HAP-1 (cell line): Measurements from ENCODE around the gene TTLL3.
"Not testable (repeated sequence)": the region's sequence is repeated elsewhere in the genome, so short reads cannot be mapped to it uniquely, and the experiment has no call there.

Experiments
- DNase-seq, 2 experiments: peaks; one replicate each; pipeline ENCODE4 v3.0.0-alpha.2; 2016 to 2020; ENCODE audit warnings: low spot score in 2 of 2
- H3K27me3 ChIP-seq: fragments of 250-450 bp; sonication (Bioruptor Pico); 2 replicates; pipeline ENCODE4 v1.5.1; 2020; ENCODE audit warnings: low read depth, mild to moderate bottlenecking, moderate library complexity
- H3K36me3 ChIP-seq: fragments of 250-450 bp; sonication (Bioruptor Pico); replicated peaks from 2 replicates; pipeline ENCODE4 v1.5.1; 2020; ENCODE audit warnings: mild to moderate bottlenecking
- H3K4me1 ChIP-seq: fragments of 250-450 bp; sonication (Bioruptor Pico); 2 replicates; pipeline ENCODE4 v1.5.1; 2020; ENCODE audit warnings: mild to moderate bottlenecking
- H3K4me3 ChIP-seq: fragments of 250-450 bp; sonication (Bioruptor Pico); 2 replicates; pipeline ENCODE4 v1.5.1; 2020; ENCODE audit warnings: mild to moderate bottlenecking, moderate library complexity
- H3K9me3 ChIP-seq: fragments of 250-450 bp; sonication (Bioruptor Pico); 2 replicates; pipeline ENCODE4 v1.5.1; 2020; ENCODE audit warnings: mild to moderate bottlenecking, moderate library complexity
- in situ Hi-C: fragments of 300-500 bp; cut with MboI; formaldehyde crosslinking; loops from 3 replicates; pipeline ENCODE4 v1.14.3; 2020; ENCODE audit warnings: low sequenced_read_pairs, inconsistent platforms, mixed read lengths

The TTLL3 gene, protein sequence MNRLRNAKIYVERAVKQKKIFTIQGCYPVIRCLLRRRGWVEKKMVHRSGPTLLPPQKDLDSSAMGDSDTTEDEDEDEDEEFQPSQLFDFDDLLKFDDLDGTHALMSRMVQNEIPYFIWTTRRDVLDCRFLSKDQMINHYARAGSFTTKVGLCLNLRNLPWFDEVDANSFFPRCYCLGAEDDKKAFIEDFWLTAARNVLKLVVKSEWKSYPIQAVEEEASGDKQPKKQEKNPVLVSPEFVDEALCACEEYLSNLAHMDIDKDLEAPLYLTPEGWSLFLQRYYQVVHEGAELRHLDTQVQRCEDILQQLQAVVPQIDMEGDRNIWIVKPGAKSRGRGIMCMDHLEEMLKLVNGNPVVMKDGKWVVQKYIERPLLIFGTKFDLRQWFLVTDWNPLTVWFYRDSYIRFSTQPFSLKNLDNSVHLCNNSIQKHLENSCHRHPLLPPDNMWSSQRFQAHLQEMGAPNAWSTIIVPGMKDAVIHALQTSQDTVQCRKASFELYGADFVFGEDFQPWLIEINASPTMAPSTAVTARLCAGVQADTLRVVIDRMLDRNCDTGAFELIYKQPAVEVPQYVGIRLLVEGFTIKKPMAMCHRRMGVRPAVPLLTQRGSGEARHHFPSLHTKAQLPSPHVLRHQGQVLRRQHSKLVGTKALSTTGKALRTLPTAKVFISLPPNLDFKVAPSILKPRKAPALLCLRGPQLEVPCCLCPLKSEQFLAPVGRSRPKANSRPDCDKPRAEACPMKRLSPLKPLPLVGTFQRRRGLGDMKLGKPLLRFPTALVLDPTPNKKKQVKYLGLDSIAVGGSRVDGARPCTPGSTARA

DNA sequence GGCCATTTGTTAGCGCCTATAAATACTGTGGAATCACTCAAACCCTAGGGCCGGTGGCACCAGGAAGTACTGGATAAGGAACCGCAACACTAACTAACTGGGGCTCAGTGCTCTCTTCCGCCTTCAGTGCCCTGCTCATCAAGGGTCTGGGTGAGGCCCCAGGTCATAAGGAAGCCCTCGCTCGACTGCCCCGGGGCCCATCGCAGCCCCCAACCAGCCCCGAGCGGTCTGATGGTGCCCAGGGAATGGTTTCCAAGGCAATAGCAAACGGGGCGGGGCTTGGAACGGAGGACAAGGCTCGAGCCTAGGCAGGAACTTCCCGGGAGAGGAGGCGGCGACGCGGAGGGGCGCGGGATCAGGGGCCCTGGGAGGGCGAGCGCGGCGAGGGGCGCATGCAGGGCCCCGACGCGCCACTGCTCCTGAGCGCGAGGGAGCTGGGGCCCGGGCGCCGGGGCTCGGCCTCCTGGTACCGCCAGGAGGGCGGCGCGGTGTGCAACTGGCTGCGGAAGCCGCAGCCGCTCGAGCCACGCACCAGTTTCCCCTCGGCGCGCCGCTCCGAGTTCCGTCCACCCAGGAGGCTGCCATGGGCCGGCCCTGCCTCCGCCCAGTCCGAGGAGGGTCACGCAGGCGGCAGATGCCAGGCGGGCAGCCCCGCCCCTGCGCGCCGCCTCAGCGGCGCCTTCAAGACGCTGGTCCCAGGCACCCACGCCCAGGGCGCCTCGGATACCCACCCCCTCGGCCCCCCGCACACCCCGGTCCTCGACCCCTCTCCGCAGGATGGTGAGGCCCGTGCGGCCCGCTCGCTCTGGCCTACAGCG is at the start of gene TTLL3:
TTLL3 (plus strand) TSS at position 648 of the 818 bp plus-strand sequence. CDS start 400 bp downstream, outside the sequence.
- no peak for DNase-seq
- Histone ChIP-seq H3K27me3 (no peaks in the 10 kb centered on the region), H3K4me1 (no peaks in the 10 kb centered on the region), H3K4me3 (no peak within 1 kb of the TSS), H3K36me3 (peaks cover 70% of the 10 kb centered on the region), H3K9me3 (no peaks in the 10 kb centered on the region)
- in situ Hi-C loops: no loop called here

DNA sequence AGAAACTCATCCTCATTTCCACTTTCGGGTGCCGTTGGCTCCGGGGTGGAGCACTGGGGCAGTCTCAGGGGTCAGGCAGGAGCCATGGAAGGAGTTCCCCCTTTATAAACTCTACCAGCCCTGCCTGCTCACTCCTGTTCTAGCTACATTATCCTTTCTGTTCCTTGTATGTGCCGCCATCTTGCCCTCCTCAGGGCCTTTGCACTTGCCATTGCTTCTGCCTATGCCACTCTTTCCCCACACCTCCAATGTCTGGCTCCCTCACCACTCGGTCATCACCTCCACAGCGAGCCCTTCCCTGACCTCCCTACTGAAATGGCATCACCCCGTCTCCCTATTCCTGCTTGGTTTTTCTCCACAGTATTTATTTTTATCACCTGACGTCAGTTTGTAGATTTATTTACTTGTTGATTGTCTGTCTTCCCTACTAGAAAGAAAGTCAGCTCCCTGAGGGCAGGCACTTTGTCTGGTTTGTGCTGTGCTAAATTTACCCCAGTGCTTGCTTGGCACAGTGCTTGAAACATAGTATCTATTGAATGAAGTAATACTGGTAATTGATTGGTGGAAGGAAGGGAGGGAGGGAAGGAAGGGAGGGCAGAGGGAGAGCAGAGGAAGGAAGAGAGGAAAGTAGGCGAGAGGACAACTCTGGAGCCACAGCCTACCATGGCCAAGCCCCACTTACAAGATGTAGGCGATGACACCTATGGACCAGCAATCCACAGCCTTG is 49.1 kb upstream of the TTLL3 start:
- no peak for DNase-seq
- in situ Hi-C loops: no loop called here
- no peaks in the 10 kb centered on the region for H3K4me1 ChIP-seq

DNA sequence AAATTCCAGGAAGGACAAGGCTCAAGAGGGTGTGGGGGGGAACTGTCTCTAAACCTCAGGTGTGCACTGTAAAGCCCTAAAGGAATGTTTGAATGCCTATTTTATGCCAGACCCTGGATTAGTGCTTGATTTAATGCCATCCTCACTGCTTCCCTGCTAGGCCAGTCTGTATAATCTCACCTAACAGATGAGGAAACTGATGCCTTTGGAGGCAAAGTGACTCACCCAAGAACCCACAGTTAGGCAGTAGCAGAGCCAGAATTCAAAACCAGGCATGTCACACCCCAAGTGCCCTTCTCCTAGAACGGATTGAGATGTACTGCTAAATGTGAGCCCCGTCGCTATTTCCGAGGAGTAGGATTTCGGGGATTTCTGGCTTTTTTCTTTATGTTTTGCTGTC is 48.1 kb upstream of the TTLL3 start:
- in situ Hi-C loops: no loop called here
- no peaks in the 10 kb centered on the region for H3K9me3 ChIP-seq
- no peaks in the 10 kb centered on the region for H3K4me1 ChIP-seq
- no peak overlapping the region for H3K4me3 ChIP-seq
- H3K36me3 ChIP-seq: no peaks in the 10 kb centered on the region; the same call in 1 of the 2 replicates
- H3K27me3 ChIP-seq: no peaks in the 10 kb centered on the region
- no peak for DNase-seq

More for the DNA sequence above, 49.1 kb upstream of the TTLL3 start:
- no peak overlapping the region for H3K4me3 ChIP-seq
- no peaks in the 10 kb centered on the region for H3K9me3 ChIP-seq
- peaks cover 6% of the 10 kb centered on the region for H3K36me3 ChIP-seq
- H3K27me3 ChIP-seq: no peaks in the 10 kb centered on the region

DNA sequence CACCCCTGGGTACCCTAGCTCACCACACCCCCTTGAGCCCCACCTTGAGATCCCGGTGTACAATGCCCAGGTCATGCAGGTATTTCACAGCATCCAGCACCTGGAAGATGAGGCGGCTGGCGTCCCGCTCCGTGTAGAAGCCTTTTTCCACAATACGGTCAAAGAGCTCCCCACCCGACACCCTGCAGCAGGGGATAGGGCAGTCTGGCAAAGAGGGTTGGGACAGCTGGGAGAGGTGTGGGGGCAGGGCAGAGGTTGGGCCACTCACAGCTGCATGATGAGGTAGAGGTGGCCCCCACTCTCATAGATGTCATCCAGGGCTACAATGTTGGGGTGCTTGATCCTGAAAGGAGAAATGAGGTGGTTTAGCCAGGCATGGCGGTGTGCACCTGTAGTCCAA is 47.2 kb upstream of the TTLL3 start:
- H3K27me3 ChIP-seq: no peaks in the 10 kb centered on the region
- no peaks in the 10 kb centered on the region for H3K4me1 ChIP-seq
- H3K4me3 ChIP-seq: no peak overlapping the region
- H3K36me3 ChIP-seq: no peaks in the 10 kb centered on the region; the same call in 1 of the 2 replicates
- DNase-seq: no peak
- H3K9me3 ChIP-seq: no peaks in the 10 kb centered on the region
- in situ Hi-C loops: no loop called here

DNA sequence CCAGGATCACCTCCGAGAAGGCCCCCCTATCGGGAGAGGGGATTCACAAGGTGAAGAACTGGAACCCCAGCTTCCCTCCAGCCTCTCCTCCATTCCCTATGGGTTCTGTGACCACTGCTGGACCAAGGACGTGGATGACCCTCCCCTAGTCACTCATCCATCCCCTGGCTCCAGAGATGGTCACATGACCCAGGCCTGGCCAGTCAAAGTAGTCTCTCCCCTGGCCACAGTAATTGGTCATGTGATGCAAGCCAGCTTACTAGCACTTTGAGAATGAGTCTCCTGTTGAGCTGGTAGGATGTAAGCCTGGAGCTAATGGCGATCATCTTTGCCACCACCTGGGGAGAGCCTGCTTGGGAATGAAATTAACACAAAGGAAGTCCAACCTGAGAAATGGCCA is 44.2 kb upstream of the TTLL3 start:
- Histone ChIP-seq H3K36me3 (no peaks in the 10 kb centered on the region), H3K9me3 (no peaks in the 10 kb centered on the region), H3K4me3 (no peak overlapping the region), H3K27me3 (no peaks in the 10 kb centered on the region), H3K4me1 (no peaks in the 10 kb centered on the region)
- DNase-seq: no peak
- in situ Hi-C loops: no loop called here

DNA sequence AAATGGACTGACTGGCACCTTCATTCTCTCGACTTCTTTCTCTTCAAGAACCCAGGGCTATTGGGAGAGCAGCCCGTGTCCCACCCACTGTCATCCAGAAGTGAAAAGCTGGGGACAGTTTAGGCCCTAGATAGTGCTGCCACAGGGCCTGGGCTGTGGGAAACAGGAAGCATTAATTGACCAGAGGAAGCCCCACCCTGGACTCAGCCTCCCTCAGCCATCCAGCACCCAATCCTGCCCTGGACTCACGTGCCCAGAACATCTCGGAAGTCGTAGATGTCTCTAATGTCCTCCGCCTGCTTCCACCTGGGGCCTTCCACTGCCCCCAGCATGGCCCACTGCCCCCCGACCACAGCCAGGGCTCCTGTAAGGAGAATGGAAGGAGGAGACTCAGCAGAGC is 42.6 kb upstream of the TTLL3 start:
- DNase-seq: no peak
- H3K9me3 ChIP-seq: no peaks in the 10 kb centered on the region
- no peaks in the 10 kb centered on the region for H3K27me3 ChIP-seq
- H3K4me1 ChIP-seq: no peaks in the 10 kb centered on the region
- H3K36me3 ChIP-seq: no peaks in the 10 kb centered on the region
- in situ Hi-C loops: no loop called here
- no peak overlapping the region for H3K4me3 ChIP-seq

DNA sequence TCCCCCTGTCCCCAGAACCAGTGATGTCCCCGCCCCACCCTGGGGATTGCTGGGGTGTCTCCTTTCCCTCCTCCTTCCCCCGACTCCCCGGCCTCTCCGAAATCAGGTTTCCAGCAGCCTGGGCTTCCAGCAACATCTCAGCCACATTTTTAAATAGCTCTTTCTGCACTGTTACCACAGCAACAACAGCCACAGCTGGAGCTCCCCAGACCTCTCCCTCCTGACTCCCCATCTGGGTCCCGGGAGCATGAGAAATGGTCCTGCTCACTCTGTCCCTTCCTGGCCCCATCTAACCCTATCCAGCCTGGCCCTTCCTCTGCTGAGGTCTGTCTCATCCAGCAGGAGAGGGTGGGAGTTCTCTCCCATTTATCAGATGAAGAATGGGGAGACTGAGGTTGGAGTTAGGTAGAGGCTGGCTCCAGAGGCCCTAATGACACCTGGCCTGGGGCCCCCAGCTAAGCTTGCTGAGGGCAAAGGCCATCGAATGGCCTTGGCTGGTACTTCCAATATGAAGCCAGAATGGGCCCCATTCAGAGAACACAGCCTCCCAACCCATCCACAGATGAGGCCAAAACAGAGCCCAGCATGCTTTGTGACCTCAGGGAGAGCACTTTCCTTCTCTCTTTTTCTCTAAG is 41.8 kb upstream of the TTLL3 start:
- no peaks in the 10 kb centered on the region for H3K27me3 ChIP-seq
- DNase-seq: no peak

DNA sequence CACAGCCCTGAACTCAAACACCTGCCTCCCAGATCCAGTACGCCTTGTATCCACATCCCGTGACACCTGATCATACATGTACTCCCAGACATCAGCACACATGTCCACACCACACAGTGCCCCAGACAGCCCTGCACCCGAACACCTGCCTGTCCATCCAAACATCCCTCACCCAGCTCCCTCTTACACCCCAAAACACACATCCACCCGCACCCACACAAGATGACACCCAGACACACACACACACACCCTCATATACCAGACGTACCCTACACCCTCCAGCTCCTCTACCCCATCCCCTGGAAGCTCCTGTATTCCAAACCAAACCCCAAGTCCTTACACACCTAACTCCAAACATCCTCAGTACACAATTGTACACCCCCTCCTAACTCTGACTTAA is 41.0 kb upstream of the TTLL3 start:
- Histone ChIP-seq H3K9me3 (no peaks in the 10 kb centered on the region), H3K4me1 (no peaks in the 10 kb centered on the region), H3K4me3 (no peak overlapping the region), H3K27me3 (no peaks in the 10 kb centered on the region), H3K36me3 (no peaks in the 10 kb centered on the region)
- in situ Hi-C loops: no loop called here
- no peak for DNase-seq

More for the DNA sequence above, 41.8 kb upstream of the TTLL3 start:
- Histone ChIP-seq H3K4me3 (no peak overlapping the region), H3K9me3 (no peaks in the 10 kb centered on the region), H3K36me3 (no peaks in the 10 kb centered on the region), H3K4me1 (no peaks in the 10 kb centered on the region)
- in situ Hi-C loops: no loop called here

DNA sequence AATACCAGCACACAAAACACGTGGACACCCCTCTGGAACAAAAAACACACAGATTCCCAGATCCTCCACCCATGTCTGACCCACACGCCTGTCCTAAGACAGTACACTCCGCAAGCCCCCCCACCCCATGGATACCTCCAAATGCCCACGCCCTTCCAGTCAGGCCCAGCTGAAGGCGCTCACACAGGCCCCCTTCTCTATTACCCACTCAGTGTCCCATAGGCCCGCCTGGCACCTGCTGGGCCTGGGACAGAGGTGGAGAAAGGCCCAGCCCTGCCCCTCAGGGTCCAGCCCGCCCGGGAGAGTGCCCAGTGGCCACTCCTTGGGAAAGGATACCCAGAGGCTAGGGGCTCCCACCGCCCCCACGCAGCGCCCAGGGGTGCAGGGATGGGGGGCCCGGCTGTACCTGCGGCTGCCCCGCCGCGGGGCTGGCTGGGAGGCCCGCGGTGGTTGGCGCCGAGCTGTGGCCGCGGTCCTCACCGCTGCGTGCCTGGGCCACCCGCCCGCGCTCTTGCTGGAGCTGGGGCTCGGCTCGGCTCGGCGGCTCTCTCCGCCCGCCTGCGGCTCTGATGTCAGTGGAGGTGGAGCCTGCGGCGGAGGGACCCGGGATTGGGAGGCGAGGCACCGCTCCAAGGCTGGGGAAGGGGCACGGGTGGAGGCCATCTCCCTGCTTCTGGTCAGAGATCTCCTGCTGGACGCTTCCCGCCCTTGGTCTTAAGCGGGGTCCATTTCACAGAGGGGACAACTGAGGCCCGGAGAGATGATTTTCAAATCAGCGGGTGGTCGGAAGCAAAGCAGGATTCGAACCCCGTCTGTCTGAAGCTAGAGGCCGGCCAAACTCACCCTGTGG is 40.4 kb upstream of the TTLL3 start, which contains the start of gene CAMK1:
CAMK1 (minus strand) TSS at position 522 of the 850 bp plus-strand sequence. CDS start 2,198 bp downstream, outside the sequence.
- in situ Hi-C loops: no loop called here
- H3K4me1 ChIP-seq: no peaks in the 10 kb centered on the region
- DNase-seq: no peak
- H3K36me3 ChIP-seq: no peaks in the 10 kb centered on the region
- H3K9me3 ChIP-seq: no peaks in the 10 kb centered on the region
- no peak within 1 kb of the TSS for H3K4me3 ChIP-seq
- no peaks in the 10 kb centered on the region for H3K27me3 ChIP-seq

DNA sequence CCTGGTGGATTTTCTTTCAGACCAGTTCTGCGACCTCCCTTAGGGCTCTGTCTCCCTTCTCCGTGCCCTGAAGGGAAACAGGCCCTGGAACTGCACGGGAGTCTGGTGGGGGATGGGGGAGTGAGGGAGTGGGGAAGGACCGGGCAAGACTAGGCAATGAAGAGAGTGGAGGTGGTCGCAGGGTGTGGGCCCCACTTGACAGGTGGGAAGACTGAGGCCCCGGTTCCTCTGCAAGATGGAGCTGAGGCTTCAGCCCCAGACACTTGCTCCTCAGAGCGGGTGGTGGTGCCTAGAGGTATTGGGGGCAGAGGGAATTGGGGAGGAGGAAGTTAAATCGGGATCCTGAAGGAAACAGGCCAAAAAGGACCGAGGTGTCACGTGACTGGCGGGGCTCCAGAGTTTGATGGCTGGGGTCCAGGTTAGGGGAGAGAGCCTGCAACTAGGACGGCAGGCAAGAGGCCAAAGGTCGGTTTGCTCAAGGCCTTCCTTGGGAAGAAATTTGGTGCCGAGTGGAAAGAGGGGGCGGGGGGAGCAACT is 39.7 kb upstream of the TTLL3 start:
- DNase-seq: no peak
- in situ Hi-C loops: no loop called here
- no peaks in the 10 kb centered on the region for H3K9me3 ChIP-seq

DNA sequence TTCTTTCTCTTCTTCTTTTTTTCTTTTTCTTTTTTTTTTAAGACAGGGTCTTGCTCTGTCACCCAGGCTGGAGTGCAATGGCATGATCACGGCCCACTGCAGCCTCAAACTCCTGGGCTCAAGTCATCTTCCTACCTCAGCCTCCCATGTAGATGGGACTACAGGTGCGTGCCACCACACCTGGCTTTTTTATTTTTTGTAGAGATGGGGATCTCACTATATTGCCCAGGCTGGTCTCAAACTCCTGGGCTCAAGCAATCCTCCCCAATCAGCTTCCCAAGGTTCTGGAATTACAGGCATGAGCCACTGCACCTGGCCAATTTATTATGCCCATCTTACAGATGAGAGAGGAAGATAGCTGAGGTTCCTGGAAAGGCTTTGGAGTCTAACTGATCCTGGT is 39.1 kb upstream of the TTLL3 start:
- H3K9me3 ChIP-seq, H3K4me3 ChIP-seq, H3K27me3 ChIP-seq, in situ Hi-C loops, H3K4me1 ChIP-seq, H3K36me3 ChIP-seq, DNase-seq: not testable (repeated sequence)

More for the DNA sequence above, 39.7 kb upstream of the TTLL3 start:
- Histone ChIP-seq H3K36me3 (no peaks in the 10 kb centered on the region), H3K4me3 (no peak overlapping the region), H3K4me1 (no peaks in the 10 kb centered on the region), H3K27me3 (no peaks in the 10 kb centered on the region)
